Activated T-cell treated with anti-CD3 and anti-CD28 coated beads, Interleukin-2, amount 50 U/mL, for 72 hours (primary cell): ENCODE measurements around the gene TAS2R14. TPM values are rescaled to one million over a fixed set of nuclear protein-coding genes. Genes with fewer than 3 reads are reported as not detected.

Experiments
- ATAC-seq, 2 donors: fragments of 150-1000 bp; cut with Tn5 transposase; replicated peaks in 1 of 2; 2 replicates each; pipeline ENCODE4 v1.10.0; 2021; ENCODE audit warnings: moderate library complexity in 2 of 2, mild to moderate bottlenecking in 1 of 2
- DNase-seq, 2 donors: peaks; one replicate each; pipeline ENCODE4 v3.0.0; 2021 to 2022; ENCODE audit warnings: mixed read lengths in 1 of 2
- H3K27ac Mint-ChIP-seq: one replicate; pipeline ENCODE4 v1.8.0; 2022; ENCODE audit warnings: mild to moderate bottlenecking, moderate library complexity, mixed read lengths
- H3K27me3 Mint-ChIP-seq: one replicate; pipeline ENCODE4 v1.8.0; 2022; ENCODE audit warnings: low read depth, mixed read lengths
- H3K36me3 Mint-ChIP-seq, 2 donors: one replicate each; pipeline ENCODE4 v1.8.0; 2022; ENCODE audit warnings: mixed read lengths in 2 of 2, mild to moderate bottlenecking in 1 of 2; ENCODE audit not compliant: insufficient read depth in 2 of 2
- H3K4me1 Mint-ChIP-seq: one replicate; pipeline ENCODE4 v1.8.0; 2022; ENCODE audit warnings: low read depth, mixed read lengths
- H3K4me3 Mint-ChIP-seq, 2 donors: one replicate each; pipeline ENCODE4 v1.8.0; 2022; ENCODE audit warnings: mild to moderate bottlenecking in 2 of 2, mixed read lengths in 2 of 2, moderate library complexity in 2 of 2
- H3K9me3 Mint-ChIP-seq, 2 donors: one replicate each; pipeline ENCODE4 v1.8.0; 2022; ENCODE audit warnings: mixed read lengths in 2 of 2
- total RNA-seq, 2 donors: library from RNA; stranded (reverse); gene quantifications; one replicate each; pipeline ENCODE4 v1.2.3, GENCODE V29; 2022

Gene TAS2R14
- total RNA-seq, 2 donors from 2014 or later: 1.2 to 1.9 TPM

GRCh38 chr12:10943167-10943566, 4.1 kb upstream of the TAS2R14 start:
- Mint-ChIP-seq H3K27me3 (no peaks in the 10 kb centered on the region), H3K9me3 (peaks cover 3 to 4% of the 10 kb centered on the region in 2 donors), H3K4me1 (no peaks in the 10 kb centered on the region), H3K4me3 (no peak overlapping the region), H3K27ac (peak overlapping the region; percentile 11), H3K36me3 (peaks cover 3 to 4% of the 10 kb centered on the region in 2 donors)
- DNase-seq: no peak
- ATAC-seq: no peak

GRCh38 chr12:10941916-10942607, 3.0 kb upstream of the TAS2R14 start:
- ATAC-seq: no peak

GRCh38 chr12:10941369-10941768, 2.3 kb upstream of the TAS2R14 start:
- no peak for ATAC-seq
- peaks cover 0 to 2% of the 10 kb centered on the region in 2 donors for H3K9me3 Mint-ChIP-seq
- H3K36me3 Mint-ChIP-seq: peaks cover 0 to 4% of the 10 kb centered on the region in 2 donors

More at GRCh38 chr12:10941916-10942607, 3.0 kb upstream of the TAS2R14 start:
- Mint-ChIP-seq H3K4me3 (no peak overlapping the region), H3K27ac (no peak overlapping the region), H3K4me1 (no peaks in the 10 kb centered on the region), H3K9me3 (peaks cover 2% of the 10 kb centered on the region in 2 donors), H3K36me3 (peaks cover 0 to 4% of the 10 kb centered on the region in 2 donors), H3K27me3 (no peaks in the 10 kb centered on the region)
- no peak for DNase-seq

GRCh38 chr12:10940389-10940788, 1.3 kb upstream of the TAS2R14 start:
- H3K4me3 Mint-ChIP-seq: no peak overlapping the region
- peaks cover 0 to 2% of the 10 kb centered on the region in 2 donors for H3K9me3 Mint-ChIP-seq
- H3K27ac Mint-ChIP-seq: no peak overlapping the region
- no peaks in the 10 kb centered on the region for H3K4me1 Mint-ChIP-seq
- peaks cover 0 to 3% of the 10 kb centered on the region in 2 donors for H3K36me3 Mint-ChIP-seq
- no peaks in the 10 kb centered on the region for H3K27me3 Mint-ChIP-seq
- DNase-seq: no peak
- no peak for ATAC-seq

More at GRCh38 chr12:10941369-10941768, 2.3 kb upstream of the TAS2R14 start:
- no peak overlapping the region for H3K4me3 Mint-ChIP-seq
- H3K27ac Mint-ChIP-seq: no peak overlapping the region
- H3K27me3 Mint-ChIP-seq: no peaks in the 10 kb centered on the region
- DNase-seq: no peak
- no peaks in the 10 kb centered on the region for H3K4me1 Mint-ChIP-seq

- H3K4me3 Mint-ChIP-seq: no peak overlapping the region
- H3K4me1 Mint-ChIP-seq: no peaks in the 10 kb centered on the region
- DNase-seq (no peak), ATAC-seq (no peak)
- H3K9me3 Mint-ChIP-seq: no peaks in the 10 kb centered on the region
- H3K27ac Mint-ChIP-seq: no peak overlapping the region
- H3K27me3 Mint-ChIP-seq: no peaks in the 10 kb centered on the region
- H3K36me3 Mint-ChIP-seq: no peaks in the 10 kb centered on the region
These were observed 2.6 kb downstream of the TAS2R14 start for GRCh38 chr12:10936506-10936905.

- peaks cover 0 to 1% of the 10 kb centered on the region in 2 donors for H3K9me3 Mint-ChIP-seq
- H3K27me3 Mint-ChIP-seq: no peaks in the 10 kb centered on the region
- H3K27ac Mint-ChIP-seq: no peak within 1 kb of the TSS
- H3K4me1 Mint-ChIP-seq: no peaks in the 10 kb centered on the region
- ATAC-seq (no peak), DNase-seq (no peak)
- H3K4me3 Mint-ChIP-seq: no peak within 1 kb of the TSS
- H3K36me3 Mint-ChIP-seq: no peaks in the 10 kb centered on the region
These were observed 10.2 kb downstream of the TAS2R14 start, which contains the start of gene PRH2 for GRCh38 chr12:10928746-10929286. PRH2 (plus strand) TSS chr12:10929236; CDS start chr12:10929274, 38 bp downstream.

- no peaks in the 10 kb centered on the region for H3K36me3 Mint-ChIP-seq
- H3K4me1 Mint-ChIP-seq: no peaks in the 10 kb centered on the region
- H3K27ac Mint-ChIP-seq: peak overlapping the region; percentile 37
- H3K9me3 Mint-ChIP-seq: peaks cover 0 to 1% of the 10 kb centered on the region in 2 donors
- H3K4me3 Mint-ChIP-seq: no peak overlapping the region
- ATAC-seq (no peak), DNase-seq (no peak)
- no peaks in the 10 kb centered on the region for H3K27me3 Mint-ChIP-seq
These were observed 12.8 kb downstream of the TAS2R14 start for GRCh38 chr12:10926269-10926668.

GRCh38 chr12:10919809-10920208, 19.3 kb downstream of the TAS2R14 start:
- no peak overlapping the region for H3K4me3 Mint-ChIP-seq
- H3K9me3 Mint-ChIP-seq: no peaks in the 10 kb centered on the region
- no peak overlapping the region for H3K27ac Mint-ChIP-seq
- H3K27me3 Mint-ChIP-seq: no peaks in the 10 kb centered on the region
- DNase-seq: no peak
- no peaks in the 10 kb centered on the region for H3K4me1 Mint-ChIP-seq
- H3K36me3 Mint-ChIP-seq: no peaks in the 10 kb centered on the region
- ATAC-seq: no peak

- Mint-ChIP-seq H3K36me3 (peaks cover 0 to 5% of the 10 kb centered on the region in 2 donors), H3K27ac (no peak overlapping the region), H3K9me3 (no peaks in the 10 kb centered on the region), H3K27me3 (no peaks in the 10 kb centered on the region), H3K4me3 (no peak overlapping the region), H3K4me1 (no peaks in the 10 kb centered on the region)
- ATAC-seq: no peak
- DNase-seq: no peak
These were observed 28.7 kb downstream of the TAS2R14 start for GRCh38 chr12:10910380-10910779.

GRCh38 chr12:10909462-10909861, 29.6 kb downstream of the TAS2R14 start, which contains the start of gene TAS2R13:
TAS2R13 (minus strand) TSS chr12:10909562; CDS start chr12:10909298, 264 bp downstream.
- Mint-ChIP-seq H3K27me3 (no peaks in the 10 kb centered on the region), H3K36me3 (peaks cover 3 to 9% of the 10 kb centered on the region in 2 donors), H3K4me3 (no peak within 1 kb of the TSS), H3K4me1 (no peaks in the 10 kb centered on the region), H3K9me3 (peaks cover 3% of the 10 kb centered on the region in 2 donors), H3K27ac (no peak within 1 kb of the TSS)
- no peak for DNase-seq
- ATAC-seq: no peak

- Mint-ChIP-seq H3K27me3 (no peaks in the 10 kb centered on the region), H3K27ac (no peak overlapping the region), H3K4me1 (no peaks in the 10 kb centered on the region), H3K9me3 (peaks cover 7 to 12% of the 10 kb centered on the region in 2 donors), H3K4me3 (no peak overlapping the region), H3K36me3 (peaks cover 13 to 23% of the 10 kb centered on the region in 2 donors)
- DNase-seq (no peak), ATAC-seq (no peak)
These were observed 34.4 kb downstream of the TAS2R14 start for GRCh38 chr12:10904686-10905085.

GRCh38 chr12:10901427-10901826, 37.6 kb downstream of the TAS2R14 start:
- DNase-seq: no peak
- Mint-ChIP-seq H3K27me3 (no peaks in the 10 kb centered on the region), H3K4me1 (no peaks in the 10 kb centered on the region), H3K9me3 (peaks cover 7 to 14% of the 10 kb centered on the region in 2 donors), H3K36me3 (peaks cover 13 to 21% of the 10 kb centered on the region in 2 donors), H3K27ac (no peak overlapping the region), H3K4me3 (no peak overlapping the region)
- no peak for ATAC-seq

- no peak for DNase-seq
- H3K36me3 Mint-ChIP-seq: peaks cover 13 to 21% of the 10 kb centered on the region in 2 donors
- H3K9me3 Mint-ChIP-seq: peaks cover 7 to 14% of the 10 kb centered on the region in 2 donors
- H3K27me3 Mint-ChIP-seq: no peaks in the 10 kb centered on the region
- ATAC-seq: no peak
- H3K27ac Mint-ChIP-seq: no peak overlapping the region
- no peak overlapping the region for H3K4me3 Mint-ChIP-seq
- no peaks in the 10 kb centered on the region for H3K4me1 Mint-ChIP-seq
These were observed 38.1 kb downstream of the TAS2R14 start for GRCh38 chr12:10900972-10901371.
